SW 1271 (cell line): ENCODE results near the gene INPP5D.

ENCODE experiments used
- DNase-seq, 2 experiments: peaks; one replicate each; lab custom pipeline; 2025; lab: John Stamatoyannopoulos, UW

Gene INPP5D

GRCh38 chr2:233209533-233210171 lies 149.5 kb downstream of the INPP5D start:
- DNase-seq = peak in 1 of 2 experiments; percentile 43

DNA sequence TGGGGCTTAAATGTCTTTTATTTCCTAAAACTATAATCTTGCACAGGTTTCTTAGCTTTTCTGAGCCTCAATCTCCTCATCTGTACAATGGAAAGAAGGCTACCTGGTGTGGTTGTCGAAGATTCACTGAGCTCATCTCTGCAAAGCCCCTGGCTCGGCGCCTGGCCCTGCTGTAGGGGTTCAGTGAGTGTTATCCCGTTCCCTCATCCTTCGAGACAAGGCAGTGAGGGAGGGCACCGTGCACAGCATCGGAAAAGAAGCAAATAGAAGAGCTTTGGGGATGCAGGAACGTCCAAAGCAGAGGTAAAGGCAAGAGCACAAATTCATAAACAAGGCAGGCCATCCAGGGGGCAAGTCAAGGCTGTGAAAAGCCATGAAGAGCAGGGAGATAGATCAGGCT lies 150.1 kb downstream of the INPP5D start:
- DNase-seq = no peak

DNA sequence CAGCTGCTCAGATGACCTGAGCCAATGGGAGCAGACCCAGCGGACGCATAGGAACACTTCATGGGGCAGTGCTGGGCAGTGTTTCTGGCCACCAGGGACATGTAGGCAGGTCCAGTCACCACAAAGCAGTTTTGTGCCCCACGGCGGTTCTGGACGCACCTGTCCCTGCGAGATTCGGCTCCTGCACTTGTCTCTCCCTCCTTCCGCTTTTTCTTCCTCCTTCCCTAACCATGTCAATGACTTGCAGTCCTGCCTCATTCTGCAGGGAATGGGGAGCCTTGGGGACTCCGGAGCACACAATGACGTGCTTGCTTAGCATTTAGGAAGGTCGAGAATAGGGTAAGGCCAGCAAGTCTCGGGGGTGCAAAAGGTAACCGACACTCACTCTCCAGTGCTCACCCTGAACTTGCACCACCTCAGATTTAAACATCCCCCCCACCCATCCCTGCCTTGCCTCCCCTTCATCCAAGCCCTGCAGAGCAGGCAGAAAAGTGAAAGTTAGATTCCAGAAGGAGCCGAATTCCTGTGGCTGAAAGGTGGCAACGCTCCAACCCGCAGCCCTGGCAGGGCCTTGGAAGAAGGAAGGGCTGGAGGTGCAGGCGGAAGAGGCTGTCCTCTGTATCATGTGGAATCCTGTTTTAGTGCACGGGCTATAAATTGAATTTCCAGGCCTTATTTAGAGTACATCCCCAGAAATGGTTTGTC lies 150.9 kb downstream of the INPP5D start:
- DNase-seq = peak in 1 of 2 experiments; percentile 68

DNA sequence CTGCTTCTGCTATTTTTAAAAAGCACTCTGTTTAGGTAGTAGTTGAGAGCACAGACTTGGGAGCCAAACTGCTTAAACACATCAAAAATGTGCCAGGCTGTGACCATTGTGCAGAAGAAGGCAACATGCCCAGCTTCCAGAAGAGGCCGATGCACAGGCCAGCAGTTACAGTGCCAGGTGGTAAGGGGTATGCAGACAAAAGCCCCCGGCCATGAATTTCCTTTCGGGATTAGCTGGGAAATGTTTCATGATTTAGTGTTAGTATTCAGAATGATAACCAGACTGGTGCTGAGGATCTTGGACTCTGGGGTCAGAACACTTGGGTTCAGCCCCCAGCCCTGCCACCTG lies 151.4 kb downstream of the INPP5D start:
- no peak for DNase-seq

DNA sequence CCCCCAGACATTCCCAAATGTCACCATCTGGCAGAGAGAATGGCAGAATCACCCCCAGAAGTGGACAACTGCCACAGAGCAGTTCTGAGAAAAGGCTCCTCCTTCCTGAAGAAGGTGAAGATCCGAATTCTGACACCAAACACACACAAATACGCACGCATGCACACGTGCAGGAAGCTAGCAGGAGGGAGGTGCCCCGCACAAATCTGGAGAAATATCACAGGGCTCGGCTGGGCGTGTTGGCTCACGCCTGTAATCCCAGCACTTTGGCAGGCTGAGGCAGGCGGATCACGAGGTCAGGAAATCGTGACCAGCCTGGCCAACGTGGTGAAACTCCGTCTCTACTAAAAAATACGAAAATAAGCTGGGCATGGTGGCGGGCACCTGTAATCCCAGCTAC lies 152.9 kb downstream of the INPP5D start:
- DNase-seq = no peak

GRCh38 chr2:233213975-233214374 lies 153.8 kb downstream of the INPP5D start:
- no peak for DNase-seq

GRCh38 chr2:233217892-233218377 lies 157.8 kb downstream of the INPP5D start:
- DNase-seq = no peak

GRCh38 chr2:233218836-233219235 lies 158.7 kb downstream of the INPP5D start:
- DNase-seq = no peak

DNA sequence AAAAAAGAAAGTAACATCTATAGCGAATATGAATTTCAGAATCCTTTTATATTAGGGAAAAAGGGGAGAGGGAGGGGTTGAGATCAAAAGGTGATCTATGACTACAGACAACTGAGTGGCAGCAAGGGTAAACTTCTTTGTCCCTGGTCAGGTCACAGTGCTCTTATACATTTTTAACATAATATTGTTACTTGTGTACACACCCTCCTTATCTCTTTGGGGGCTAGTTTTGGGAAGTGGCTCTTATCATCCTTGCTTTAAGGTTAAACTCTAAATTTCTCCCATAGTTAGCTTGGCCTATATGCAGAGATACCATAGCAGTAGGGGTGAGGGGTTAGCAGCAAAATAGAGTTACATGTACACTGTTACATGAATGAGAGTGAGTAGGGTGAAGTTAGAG lies 159.7 kb downstream of the INPP5D start:
- DNase-seq = no peak

DNA sequence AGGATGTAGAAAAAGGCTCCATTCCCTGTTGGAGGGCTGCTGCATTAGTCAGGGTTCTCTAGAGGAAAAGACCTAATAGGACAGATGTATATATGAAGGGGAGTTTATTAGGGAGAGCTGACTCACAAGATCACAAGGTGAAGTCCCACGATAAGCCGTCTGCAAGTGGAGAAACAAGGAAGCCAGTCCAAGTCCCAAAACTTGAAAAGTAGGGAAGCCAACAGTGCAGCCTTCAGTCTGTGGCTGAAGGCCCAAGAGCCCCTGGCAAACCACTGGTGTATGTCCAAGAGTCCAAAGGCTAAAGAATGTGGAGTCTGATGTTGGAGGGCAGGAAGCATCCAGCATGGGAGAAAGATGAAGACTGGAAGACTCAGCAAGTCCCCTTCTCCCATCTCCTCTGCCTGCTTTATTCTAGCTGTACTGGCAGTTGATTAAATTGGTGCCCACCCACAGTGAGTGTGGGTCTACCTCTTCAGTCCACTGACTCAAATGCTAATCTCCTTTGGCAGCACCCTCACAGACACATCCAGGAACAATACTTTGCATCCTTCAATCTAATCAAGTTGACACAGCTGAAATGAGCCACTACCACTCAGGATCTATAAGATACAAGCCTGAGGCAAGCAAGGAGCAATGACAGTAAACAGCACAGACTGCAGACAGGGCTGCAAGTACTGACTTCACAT lies 161.4 kb downstream of the INPP5D start:
- no peak for DNase-seq

- no peak for DNase-seq
Observed at GRCh38 chr2:233223059-233223894, 163.1 kb downstream of the INPP5D start.

DNA sequence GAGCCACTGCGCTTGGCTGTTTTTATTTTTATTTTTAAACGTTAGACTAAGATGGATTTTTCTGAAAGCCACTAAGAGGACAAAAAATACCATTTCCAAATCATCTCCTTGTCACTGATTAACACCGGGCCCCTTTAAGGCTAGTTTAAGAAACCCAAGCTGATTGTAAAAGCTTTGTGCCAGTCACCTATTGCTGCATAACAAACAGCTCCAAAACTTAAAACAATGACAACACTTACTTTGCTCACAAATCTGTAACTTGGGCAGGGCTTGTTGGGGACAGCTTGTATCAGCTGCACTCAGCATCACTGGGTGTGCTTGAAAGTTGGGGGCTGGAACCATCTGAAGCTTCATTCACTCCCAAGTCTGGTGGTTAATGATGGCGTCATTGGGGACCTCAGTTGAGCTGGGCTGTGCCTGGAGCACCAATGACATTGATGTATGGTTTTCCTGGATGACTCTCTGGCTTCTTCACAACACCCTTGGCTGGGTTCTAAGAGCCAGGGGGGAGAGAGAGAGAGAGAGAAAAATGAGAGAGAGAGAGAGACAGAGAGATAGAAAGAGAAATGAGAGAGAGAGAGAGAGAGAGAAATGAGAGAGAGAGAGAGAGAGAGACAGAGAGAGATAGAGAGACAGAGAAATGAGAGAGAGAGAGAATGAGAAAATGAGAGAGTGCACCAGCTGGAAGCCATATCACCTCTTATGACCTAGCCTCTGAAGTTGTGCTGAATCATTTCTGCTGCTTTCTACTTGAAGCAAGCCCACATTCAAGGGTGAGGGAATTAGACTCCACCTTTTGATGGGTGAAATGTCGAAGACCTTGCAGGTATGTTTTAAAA lies 165.3 kb downstream of the INPP5D start:
- no peak for DNase-seq

DNA sequence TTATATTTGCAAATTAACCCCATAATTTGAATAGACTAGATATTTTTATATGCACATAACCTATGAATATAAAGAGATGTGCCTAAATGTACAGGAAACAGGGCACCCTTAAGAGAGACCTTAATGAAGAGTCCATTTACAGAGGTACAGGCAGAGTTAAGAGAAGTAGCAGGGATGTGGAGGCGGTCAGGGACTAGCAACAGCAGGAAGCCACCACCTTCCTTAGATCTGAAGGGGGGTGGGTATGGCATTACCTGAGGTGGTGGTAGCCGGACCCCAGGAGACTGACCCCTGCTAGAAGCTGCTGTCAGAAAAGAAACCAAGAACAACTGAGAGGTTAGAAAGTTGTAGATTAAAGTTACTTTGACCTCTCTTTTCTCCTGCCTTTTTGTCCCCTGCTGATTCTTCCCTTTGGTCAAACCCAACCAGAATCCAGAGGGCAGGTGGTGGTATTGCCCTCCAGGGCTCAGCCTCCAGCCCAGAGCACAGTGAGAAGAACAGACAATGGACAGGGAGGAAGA lies 166.4 kb downstream of the INPP5D start:
- no peak for DNase-seq

GRCh38 chr2:233227346-233227978 lies 167.3 kb downstream of the INPP5D start:
- DNase-seq = no peak

GRCh38 chr2:233228376-233228775 lies 168.2 kb downstream of the INPP5D start:
- no peak for DNase-seq

- no peak for DNase-seq
Observed at GRCh38 chr2:233233618-233234230, 173.6 kb downstream of the INPP5D start.

- no peak for DNase-seq
Observed at GRCh38 chr2:233234264-233234663, 174.1 kb downstream of the INPP5D start.

DNA sequence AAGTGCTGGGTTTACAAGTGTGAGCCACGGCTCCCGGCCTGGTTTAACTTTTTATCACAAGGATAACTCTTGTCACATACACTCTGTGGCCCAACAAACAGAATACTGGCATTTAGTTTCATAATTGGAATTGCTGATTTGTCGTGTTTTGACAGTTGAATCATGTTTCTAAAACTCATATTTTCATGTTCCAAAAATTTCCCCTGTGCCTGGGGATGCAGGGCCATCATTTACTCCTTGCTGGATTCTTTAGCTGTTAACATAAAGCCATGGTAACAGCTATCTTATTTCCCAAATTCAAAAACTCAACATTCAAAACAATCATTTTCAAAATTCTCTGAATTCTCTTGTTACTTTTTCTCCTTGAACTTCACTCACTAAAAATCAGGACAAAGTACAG lies 174.9 kb downstream of the INPP5D start:
- no peak for DNase-seq

DNA sequence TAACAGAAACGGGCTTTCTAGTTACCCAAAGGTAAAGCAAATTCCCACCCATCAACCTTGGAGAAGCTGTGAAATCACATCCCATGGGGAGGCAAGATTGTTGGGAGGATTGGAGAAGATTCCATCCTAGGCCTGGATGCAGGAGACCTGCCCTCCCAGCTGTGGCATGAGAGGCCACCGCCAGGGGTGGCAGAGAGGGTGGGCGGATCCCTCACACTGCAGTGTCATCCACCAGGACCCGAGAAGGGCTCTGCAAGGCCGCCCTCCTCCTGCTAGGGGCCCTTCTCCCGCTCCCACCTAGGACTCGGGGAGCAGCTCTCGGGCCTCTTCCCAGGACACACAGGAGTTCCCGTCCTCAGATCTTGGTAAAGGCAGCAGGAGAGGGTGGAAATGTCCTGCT lies 175.8 kb downstream of the INPP5D start:
- DNase-seq = no peak
